Loucy (cell line): ENCODE measurements around the gene SLC34A3.

ENCODE experiments used
- EZH2phosphoT487 ChIP-seq: fragments of 200-600 bp; IDR thresholded peaks from 2 replicates; pipeline ENCODE4 v1.6.1; 2018; ENCODE audit warnings: antibody characterized with exemption, mild to moderate bottlenecking, moderate library complexity, borderline replicate concordance
- TF ChIP-seq, protein P1 (sequence below): fragments of 200-600 bp; sonication (generic); conservative IDR thresholded peaks from 2 replicates; pipeline ENCODE4 v1.5.1; 2014; ENCODE audit warnings: mild to moderate bottlenecking, antibody characterized with exemption, low read length

GRCh38 chr9:137220317-137221094 is 10.2 kb upstream of the SLC34A3 start:
- TF ChIP-seq, protein P1, sequence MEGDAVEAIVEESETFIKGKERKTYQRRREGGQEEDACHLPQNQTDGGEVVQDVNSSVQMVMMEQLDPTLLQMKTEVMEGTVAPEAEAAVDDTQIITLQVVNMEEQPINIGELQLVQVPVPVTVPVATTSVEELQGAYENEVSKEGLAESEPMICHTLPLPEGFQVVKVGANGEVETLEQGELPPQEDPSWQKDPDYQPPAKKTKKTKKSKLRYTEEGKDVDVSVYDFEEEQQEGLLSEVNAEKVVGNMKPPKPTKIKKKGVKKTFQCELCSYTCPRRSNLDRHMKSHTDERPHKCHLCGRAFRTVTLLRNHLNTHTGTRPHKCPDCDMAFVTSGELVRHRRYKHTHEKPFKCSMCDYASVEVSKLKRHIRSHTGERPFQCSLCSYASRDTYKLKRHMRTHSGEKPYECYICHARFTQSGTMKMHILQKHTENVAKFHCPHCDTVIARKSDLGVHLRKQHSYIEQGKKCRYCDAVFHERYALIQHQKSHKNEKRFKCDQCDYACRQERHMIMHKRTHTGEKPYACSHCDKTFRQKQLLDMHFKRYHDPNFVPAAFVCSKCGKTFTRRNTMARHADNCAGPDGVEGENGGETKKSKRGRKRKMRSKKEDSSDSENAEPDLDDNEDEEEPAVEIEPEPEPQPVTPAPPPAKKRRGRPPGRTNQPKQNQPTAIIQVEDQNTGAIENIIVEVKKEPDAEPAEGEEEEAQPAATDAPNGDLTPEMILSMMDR: no peak
- TF ChIP-seq EZH2phosphoT487: no peak
